CD14-positive monocyte (primary cell): Measurements from ENCODE around the gene DSCAML1. TPM values are rescaled to one million over a fixed set of nuclear protein-coding genes. Genes with fewer than 3 reads are reported as not detected.

ENCODE experiments used
- DNase-seq, 3 donors: peaks; one replicate each; pipeline ENCODE4 v3.0.0-alpha.2; 2011 to 2022
- H2AFZ ChIP-seq: 2 replicates; pipeline ENCODE4 v1.6.0; 2012; ENCODE audit warnings: mild to moderate bottlenecking, low read depth, low read length, inconsistent platforms; ENCODE audit not compliant: insufficient read depth, poor library complexity, severe bottlenecking
- H3K27ac ChIP-seq, 2 donors: 1 replicate in 1 of 2; 2 replicates in 1 of 2; pipeline ENCODE4 v1.5.1; 2012 to 2013; ENCODE audit warnings: low read length in 2 of 2, control low read depth in 1 of 2, inconsistent platforms in 1 of 2, low read depth in 1 of 2, mild to moderate bottlenecking in 1 of 2
- H3K27me3 ChIP-seq, 2 donors: one replicate each; pipeline versions ENCODE4 v1.6.0 to v1.6.1; 2011 to 2013; ENCODE audit warnings: low read length in 2 of 2; ENCODE audit not compliant: control insufficient read depth in 2 of 2, insufficient read depth in 2 of 2
- H3K36me3 ChIP-seq, 2 donors: replicated peaks in 1 of 2; 1 replicate in 1 of 2; 2 replicates in 1 of 2; pipeline versions ENCODE4 v1.5.1 to v1.6.1; 2012 to 2013; ENCODE audit warnings: low read length in 2 of 2, control low read depth in 1 of 2, inconsistent platforms in 1 of 2, mild to moderate bottlenecking in 1 of 2; ENCODE audit not compliant: insufficient read depth in 2 of 2, control insufficient read depth in 1 of 2
- H3K4me1 ChIP-seq, 2 donors: 1 replicate in 1 of 2; 2 replicates in 1 of 2; pipeline versions ENCODE4 v1.5.1 to v1.6.1; 2012 to 2013; ENCODE audit warnings: low read length in 2 of 2, control low read depth in 1 of 2, inconsistent platforms in 1 of 2, mild to moderate bottlenecking in 1 of 2, moderate library complexity in 1 of 2; ENCODE audit not compliant: insufficient read depth in 2 of 2, control insufficient read depth in 1 of 2
- H3K4me2 ChIP-seq: replicated peaks from 2 replicates; pipeline ENCODE3; 2012; ENCODE audit warnings: low read length, moderate library complexity, mild to moderate bottlenecking; ENCODE audit not compliant: poor library complexity, severe bottlenecking; ENCODE audit errors: extremely low read depth
- H3K4me3 ChIP-seq, 3 experiments: fragments of 200-600 bp in 1 of 3; sonication (generic) in 1 of 3; replicated peaks in 1 of 3; 1 replicate in 2 of 3; 2 replicates in 1 of 3; pipeline ENCODE4 v1.5.1; 2011 to 2013; ENCODE audit warnings: low read length in 3 of 3, mild to moderate bottlenecking in 3 of 3, control low read depth in 2 of 3, low read depth in 2 of 3, inconsistent platforms in 1 of 3, moderate library complexity in 1 of 3
- H3K79me2 ChIP-seq: 2 replicates; pipeline ENCODE4 v1.6.0; 2012; ENCODE audit warnings: mild to moderate bottlenecking, control low read depth, inconsistent platforms, low read length, moderate library complexity; ENCODE audit not compliant: insufficient read depth
- H3K9ac ChIP-seq: 2 replicates; pipeline ENCODE4 v1.6.0; 2017; ENCODE audit warnings: low read length, mild to moderate bottlenecking; ENCODE audit not compliant: insufficient read depth, poor library complexity, severe bottlenecking
- H3K9me3 ChIP-seq, 2 donors: replicated peaks in 1 of 2; 1 replicate in 1 of 2; 2 replicates in 1 of 2; pipeline versions ENCODE4 v1.5.1 to v1.6.1; 2012 to 2013; ENCODE audit warnings: low read length in 2 of 2, control low read depth in 1 of 2; ENCODE audit not compliant: control insufficient read depth in 1 of 2, insufficient read depth in 1 of 2
- H4K20me1 ChIP-seq: 2 replicates; pipeline ENCODE4 v1.6.0; 2012; ENCODE audit warnings: mild to moderate bottlenecking, low read length, control low read depth, moderate library complexity; ENCODE audit not compliant: insufficient read depth
- H3K27ac Mint-ChIP-seq, 7 donors: one replicate each; pipeline ENCODE4 v1.8.0; 2020; ENCODE audit warnings: mild to moderate bottlenecking in 7 of 7, mixed read lengths in 7 of 7, moderate library complexity in 6 of 7, inconsistent platforms in 2 of 7
- H3K27me3 Mint-ChIP-seq, 3 donors: one replicate each; pipeline ENCODE4 v1.8.0; 2021 to 2022; ENCODE audit warnings: low read depth in 3 of 3, mild to moderate bottlenecking in 3 of 3, mixed read lengths in 3 of 3, moderate library complexity in 3 of 3, inconsistent platforms in 1 of 3
- H3K36me3 Mint-ChIP-seq, 2 donors: one replicate each; pipeline ENCODE4 v1.8.0; 2020; ENCODE audit warnings: mixed read lengths in 2 of 2, inconsistent platforms in 1 of 2, mild to moderate bottlenecking in 1 of 2
- H3K4me1 Mint-ChIP-seq: one replicate; pipeline ENCODE4 v1.8.0; 2020; ENCODE audit warnings: mild to moderate bottlenecking, mixed read lengths
- H3K4me3 Mint-ChIP-seq, 2 donors: one replicate each; pipeline ENCODE4 v1.8.0; 2020; ENCODE audit warnings: mild to moderate bottlenecking in 2 of 2, mixed read lengths in 2 of 2, moderate library complexity in 1 of 2
- H3K9me3 Mint-ChIP-seq, 7 donors: one replicate each; pipeline ENCODE4 v1.8.0; 2020 to 2022; ENCODE audit warnings: mixed read lengths in 7 of 7, mild to moderate bottlenecking in 6 of 7, moderate library complexity in 6 of 7, inconsistent platforms in 2 of 7
- CTCF ChIP-seq: fragments of 200-600 bp; IDR thresholded peaks from one replicate; pipeline ENCODE4 v1.8.0; 2022; ENCODE audit warnings: antibody characterized with exemption, mild to moderate bottlenecking
- WGBS: methylation state at CpG from one replicate; pipeline ENCODE4 v1.1.5; 2013; ENCODE audit warnings: missing lambda C conversion rate; ENCODE audit not compliant: insufficient coverage; 5-methylcytosine and 5-hydroxymethylcytosine counted together
- intact Hi-C, 2 donors: fragments of 100-400 bp; cut with micrococcal nuclease; formaldehyde crosslinking; loops; one replicate each; pipeline versions ENCODE4 v1.15.0 to v1.15.1; 2023
- polyA plus RNA-seq, 3 donors: library from polyadenylated mRNA; depleted of rRNA in 1 of 3; unstranded in 2 of 3; stranded (reverse) in 1 of 3; fragments of 300-500 nt in 2 of 3; fragments of >200 nt in 1 of 3; fragmentation: Illumina TruSeq in 2 of 3; gene quantifications; 1 replicate in 2 of 3; 2 replicates in 1 of 3; pipeline ENCODE4 v1.2.3, GENCODE V29; 2012 to 2021

Gene DSCAML1
- polyA plus RNA-seq, 3 donors = not detected

- Mint-ChIP-seq H3K27ac (no peak overlapping the region), H3K27me3 (peaks cover 2 to 7% (median 7%) of the 10 kb centered on the region in 3 donors), H3K36me3 (no peaks in the 10 kb centered on the region), H3K9me3 (peaks cover 0 to 1% (median 0%) of the 10 kb centered on the region in 7 donors), H3K4me3 (no peak overlapping the region), H3K4me1 (no peaks in the 10 kb centered on the region)
- no peak for TF ChIP-seq CTCF
- Histone ChIP-seq H4K20me1 (no peaks in the 10 kb centered on the region), H3K36me3 (no peaks in the 10 kb centered on the region), H3K4me3 (no peak overlapping the region), H3K27ac (no peak overlapping the region), H2AFZ (no peak overlapping the region), H3K4me1 (no peaks in the 10 kb centered on the region), H3K9me3 (no peaks in the 10 kb centered on the region), H3K4me2 (no peak overlapping the region), H3K9ac (no peak overlapping the region), H3K79me2 (no peaks in the 10 kb centered on the region), H3K27me3 (no peaks in the 10 kb centered on the region)
- intact Hi-C loops = no loop called here
- WGBS = 90% methylated on average over 6 of the region's 11 CpGs
- no peak for DNase-seq
Measured at GRCh38 chr11:117720061-117720511, 76.9 kb downstream of the DSCAML1 start.

- H3K79me2 ChIP-seq = no peaks in the 10 kb centered on the region
- H4K20me1 ChIP-seq = no peaks in the 10 kb centered on the region
Measured at GRCh38 chr11:117719480-117719879, 77.5 kb downstream of the DSCAML1 start.

More at GRCh38 chr11:117719480-117719879, 77.5 kb downstream of the DSCAML1 start:
- Mint-ChIP-seq H3K9me3 (peaks cover 0 to 2% (median 0%) of the 10 kb centered on the region in 7 donors), H3K36me3 (no peaks in the 10 kb centered on the region), H3K4me1 (no peaks in the 10 kb centered on the region), H3K27me3 (peaks cover 2 to 7% (median 7%) of the 10 kb centered on the region in 3 donors), H3K27ac (no peak overlapping the region), H3K4me3 (no peak overlapping the region)
- H3K4me2 ChIP-seq = no peak overlapping the region
- H3K9ac ChIP-seq = no peak overlapping the region
- H3K27me3 ChIP-seq = no peaks in the 10 kb centered on the region
- intact Hi-C loops = no loop called here
- H3K4me3 ChIP-seq = no peak overlapping the region
- H3K9me3 ChIP-seq = no peaks in the 10 kb centered on the region
- H3K4me1 ChIP-seq = no peaks in the 10 kb centered on the region
- TF ChIP-seq CTCF = no peak
- WGBS = 100% methylated on average over 2 of the region's 4 CpGs
- no peaks in the 10 kb centered on the region for H3K36me3 ChIP-seq
- H3K27ac ChIP-seq = no peak overlapping the region
- H2AFZ ChIP-seq = no peak overlapping the region
- DNase-seq = no peak
